Testis (tissue), 2 donors: Measurements from ENCODE around the gene CSNK1A1L.

Source experiments
- POLR2A ChIP-seq: fragments of 450-650 bp; IDR thresholded peaks from one replicate; pipeline ENCODE4 v1.6.1; 2017; ENCODE audit warnings: antibody characterized with exemption, mild to moderate bottlenecking, moderate library complexity
- TF ChIP-seq, protein P1 (sequence below), 3 experiments: fragments of 450-650 bp in 2 of 3; fragments of 200-600 bp in 1 of 3; sonication (generic) in 1 of 3; IDR thresholded peaks; one replicate each; pipeline ENCODE4 v1.5.1; 2016 to 2019; ENCODE audit warnings: antibody characterized with exemption in 3 of 3, mild to moderate bottlenecking in 2 of 3, moderate library complexity in 1 of 3

DNA sequence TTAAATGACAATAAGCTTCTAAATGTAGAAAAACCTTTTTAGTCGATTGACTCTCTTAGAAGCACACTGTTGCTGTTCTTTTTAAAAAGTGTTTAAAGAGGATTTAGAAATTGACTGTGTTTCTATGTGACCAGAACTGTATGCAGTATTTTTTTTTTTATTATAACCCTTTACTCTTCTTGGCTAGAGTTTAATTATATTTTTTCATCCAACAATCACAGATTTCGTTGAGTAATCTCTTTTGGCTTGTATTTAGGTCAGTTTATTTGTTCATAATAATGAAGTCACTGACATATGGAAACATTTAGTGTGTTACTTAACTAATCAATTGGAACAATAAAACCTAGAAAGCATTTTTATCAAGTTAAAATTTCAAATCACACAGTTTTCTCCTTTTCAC, 19.9 kb downstream of the CSNK1A1L start:
- TF ChIP-seq, protein P1, sequence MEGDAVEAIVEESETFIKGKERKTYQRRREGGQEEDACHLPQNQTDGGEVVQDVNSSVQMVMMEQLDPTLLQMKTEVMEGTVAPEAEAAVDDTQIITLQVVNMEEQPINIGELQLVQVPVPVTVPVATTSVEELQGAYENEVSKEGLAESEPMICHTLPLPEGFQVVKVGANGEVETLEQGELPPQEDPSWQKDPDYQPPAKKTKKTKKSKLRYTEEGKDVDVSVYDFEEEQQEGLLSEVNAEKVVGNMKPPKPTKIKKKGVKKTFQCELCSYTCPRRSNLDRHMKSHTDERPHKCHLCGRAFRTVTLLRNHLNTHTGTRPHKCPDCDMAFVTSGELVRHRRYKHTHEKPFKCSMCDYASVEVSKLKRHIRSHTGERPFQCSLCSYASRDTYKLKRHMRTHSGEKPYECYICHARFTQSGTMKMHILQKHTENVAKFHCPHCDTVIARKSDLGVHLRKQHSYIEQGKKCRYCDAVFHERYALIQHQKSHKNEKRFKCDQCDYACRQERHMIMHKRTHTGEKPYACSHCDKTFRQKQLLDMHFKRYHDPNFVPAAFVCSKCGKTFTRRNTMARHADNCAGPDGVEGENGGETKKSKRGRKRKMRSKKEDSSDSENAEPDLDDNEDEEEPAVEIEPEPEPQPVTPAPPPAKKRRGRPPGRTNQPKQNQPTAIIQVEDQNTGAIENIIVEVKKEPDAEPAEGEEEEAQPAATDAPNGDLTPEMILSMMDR (IDR thresholded peaks at IDR 0.05) = no peak
- TF ChIP-seq POLR2A = no peak
